Esophagus muscularis mucosa (tissue), 2 donors: ENCODE measurements around the gene LOXL3.
"Not testable (repeated sequence)": the region's sequence is repeated elsewhere in the genome, so short reads cannot be mapped to it uniquely, and the experiment has no call there.

Experiments
- EP300 ChIP-seq: sonication (generic); formaldehyde crosslinking; IDR thresholded peaks from one replicate; pipeline ENCODE4 v1.6.1; 2017; ENCODE audit warnings: antibody characterized with exemption
- POLR2A ChIP-seq: fragments of 450-650 bp; IDR thresholded peaks from one replicate; pipeline ENCODE4 v1.6.1; 2017; ENCODE audit warnings: antibody characterized with exemption, moderate library complexity, mild to moderate bottlenecking, low read depth

DNA sequence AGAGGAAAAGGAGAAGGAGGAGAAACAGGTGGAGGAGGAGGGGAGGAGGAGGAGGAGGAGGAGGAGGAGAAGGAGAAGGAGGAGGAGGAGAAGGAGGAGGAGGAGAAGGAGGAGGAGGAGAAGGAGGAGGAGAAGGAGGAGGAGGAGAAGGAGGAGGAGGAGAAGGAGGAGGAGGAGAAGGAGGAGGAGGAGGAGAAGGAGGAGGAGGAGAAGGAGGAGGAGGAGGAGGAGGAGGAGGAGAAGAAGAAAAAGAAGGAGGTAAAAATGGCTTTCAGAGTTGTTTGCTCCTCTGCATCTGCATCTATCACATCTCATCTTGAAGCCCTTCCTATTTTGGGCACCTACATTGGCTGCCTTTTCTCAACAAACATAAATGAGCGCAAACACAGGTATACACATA is 7.3 kb upstream of the LOXL3 start:
- TF ChIP-seq EP300, POLR2A: not testable (repeated sequence)
